ENCODE data around the gene FBXO2. TPM values are rescaled to one million over a fixed set of nuclear protein-coding genes. Genes with fewer than 3 reads are reported as not detected.

Gene FBXO2
- total RNA-seq, 4 donors from 2014 or later: 1.7 to 7.4 (median 2.8) TPM

GRCh38 chr1:11623702-11624101, 30.5 kb downstream of the FBXO2 start:
- H3K27ac ChIP-seq: no peak overlapping the region
- no peak for TF ChIP-seq POLR2A (IDR thresholded peaks at IDR 0.05)
- no peak for TF ChIP-seq CTCF (IDR thresholded peaks at IDR 0.05)
- H3K9me3 ChIP-seq: no peaks in the 10 kb centered on the region
- H3K36me3 ChIP-seq: no peaks in the 10 kb centered on the region
- no peaks in the 10 kb centered on the region for H3K4me1 ChIP-seq
- no peak for DNase-seq
- no peaks in the 10 kb centered on the region for H3K27me3 ChIP-seq
- H3K4me3 ChIP-seq: no peak overlapping the region

DNA sequence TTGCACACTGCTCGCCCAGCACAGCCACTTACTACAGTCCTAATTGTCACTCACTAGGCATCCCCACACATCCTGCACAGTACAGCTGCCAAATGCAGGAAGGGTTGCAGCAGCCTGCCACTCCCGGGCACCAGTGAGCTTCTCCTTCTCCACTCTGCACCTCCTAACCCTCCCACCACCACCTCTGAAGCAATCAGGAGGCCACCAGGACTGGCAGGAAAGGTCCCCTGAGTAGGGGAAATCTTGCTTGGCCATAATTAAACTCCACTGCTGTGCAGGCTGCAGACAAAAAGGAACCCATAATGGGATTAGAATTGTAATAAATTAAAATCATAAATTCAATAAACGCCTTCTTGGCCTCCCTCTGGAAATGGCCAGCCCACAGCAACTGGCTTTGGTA, 31.8 kb downstream of the FBXO2 start:
- H3K9me3 ChIP-seq: no peaks in the 10 kb centered on the region
- no peaks in the 10 kb centered on the region for H3K36me3 ChIP-seq
- H3K4me3 ChIP-seq: no peak overlapping the region
- no peaks in the 10 kb centered on the region for H3K4me1 ChIP-seq
- no peaks in the 10 kb centered on the region for H3K27me3 ChIP-seq
- no peak for DNase-seq
- no peak overlapping the region for H3K27ac ChIP-seq
- TF ChIP-seq POLR2A (IDR thresholded peaks at IDR 0.05) (no peak), CTCF (IDR thresholded peaks at IDR 0.05) (no peak)

- Histone ChIP-seq H3K9me3 (no peaks in the 10 kb centered on the region), H3K36me3 (no peaks in the 10 kb centered on the region), H3K27ac (no peak overlapping the region), H3K4me1 (no peaks in the 10 kb centered on the region), H3K4me3 (no peak overlapping the region), H3K27me3 (no peaks in the 10 kb centered on the region)
- DNase-seq: no peak
- TF ChIP-seq CTCF (IDR thresholded peaks at IDR 0.05) (no peak), POLR2A (IDR thresholded peaks at IDR 0.05) (no peak)
Measured at GRCh38 chr1:11620924-11621323, 33.3 kb downstream of the FBXO2 start.

DNA sequence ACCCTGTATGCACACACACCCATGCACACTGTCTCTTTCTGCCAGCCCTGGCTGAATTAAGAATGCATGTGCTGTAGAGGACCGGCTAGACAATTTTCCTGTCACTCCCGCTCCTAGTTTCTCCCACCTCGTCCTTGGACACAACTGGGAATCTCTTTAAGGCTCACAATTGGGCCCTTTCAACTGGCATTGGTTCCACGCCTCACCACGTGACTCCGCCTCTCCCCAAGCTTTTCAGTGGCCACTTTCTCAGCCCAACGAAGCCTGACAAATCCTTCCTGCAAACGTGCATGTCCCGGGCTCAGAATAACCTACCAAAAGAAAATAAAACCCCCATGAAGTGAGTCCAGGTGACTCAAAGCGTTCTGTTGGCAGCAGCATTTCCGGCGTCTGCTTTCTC, 33.8 kb downstream of the FBXO2 start:
- TF ChIP-seq CTCF (IDR thresholded peaks at IDR 0.05) (no peak), POLR2A (IDR thresholded peaks at IDR 0.05) (no peak)
- Histone ChIP-seq H3K36me3 (no peaks in the 10 kb centered on the region), H3K9me3 (no peaks in the 10 kb centered on the region), H3K4me1 (no peaks in the 10 kb centered on the region), H3K27ac (no peak overlapping the region), H3K4me3 (no peak overlapping the region), H3K27me3 (no peaks in the 10 kb centered on the region)
- DNase-seq: no peak

- Histone ChIP-seq H3K27me3 (no peaks in the 10 kb centered on the region), H3K4me1 (no peaks in the 10 kb centered on the region), H3K4me3 (no peak overlapping the region), H3K9me3 (no peaks in the 10 kb centered on the region), H3K27ac (no peak overlapping the region), H3K36me3 (no peaks in the 10 kb centered on the region)
- DNase-seq: no peak
- TF ChIP-seq CTCF (IDR thresholded peaks at IDR 0.05) (no peak), POLR2A (IDR thresholded peaks at IDR 0.05) (no peak)
Measured at GRCh38 chr1:11617741-11618140, 36.5 kb downstream of the FBXO2 start.

GRCh38 chr1:11617314-11617713, 36.9 kb downstream of the FBXO2 start:
- H3K4me3 ChIP-seq: no peak overlapping the region
- no peak overlapping the region for H3K27ac ChIP-seq
- no peaks in the 10 kb centered on the region for H3K9me3 ChIP-seq
- no peaks in the 10 kb centered on the region for H3K27me3 ChIP-seq
- TF ChIP-seq POLR2A (IDR thresholded peaks at IDR 0.05): no peak
- TF ChIP-seq CTCF (IDR thresholded peaks at IDR 0.05): peak in 1 of 6 experiments; percentile 8
- no peak for DNase-seq
- no peaks in the 10 kb centered on the region for H3K4me1 ChIP-seq
- no peaks in the 10 kb centered on the region for H3K36me3 ChIP-seq

Measured in Peyer's patch (tissue), 4 donors.